AG04449 (cell line): ENCODE results near the gene CNPY3.
"Not testable (repeated sequence)": the region's sequence is repeated elsewhere in the genome, so short reads cannot be mapped to it uniquely, and the experiment has no call there.

Experiments
- CTCF ChIA-PET: fragments of 350-600 bp; formaldehyde crosslinking; extraction: SDS; loops from one replicate; lab custom pipeline; 2021; ENCODE audit warnings: antibody characterized with exemption; lab: Yijun Ruan, JAX
- POLR2A ChIA-PET: fragments of 400-600, 350-600 bp; formaldehyde crosslinking; extraction: SDS; loops from one replicate; lab custom pipeline; 2020; ENCODE audit warnings: antibody characterized with exemption, inconsistent platforms; lab: Yijun Ruan, JAX
- DNase-seq: peaks from one replicate; pipeline ENCODE4 v3.0.0-alpha.2; 2010; ENCODE audit warnings: low read depth, low spot score
- H3K4me3 ChIP-seq: 2 replicates; pipeline ENCODE4 v1.5.1; 2011; ENCODE audit warnings: low read depth, mild to moderate bottlenecking, control low read depth, low read length
- TF ChIP-seq, protein P1 (sequence below): IDR thresholded peaks from one replicate; pipeline ENCODE4 v1.5.1; 2011; ENCODE audit warnings: mild to moderate bottlenecking, moderate library complexity, low read length, control low read depth, inconsistent platforms; ENCODE audit not compliant: insufficient read depth; ENCODE audit errors: missing control alignments

The CNPY3 gene

DNA sequence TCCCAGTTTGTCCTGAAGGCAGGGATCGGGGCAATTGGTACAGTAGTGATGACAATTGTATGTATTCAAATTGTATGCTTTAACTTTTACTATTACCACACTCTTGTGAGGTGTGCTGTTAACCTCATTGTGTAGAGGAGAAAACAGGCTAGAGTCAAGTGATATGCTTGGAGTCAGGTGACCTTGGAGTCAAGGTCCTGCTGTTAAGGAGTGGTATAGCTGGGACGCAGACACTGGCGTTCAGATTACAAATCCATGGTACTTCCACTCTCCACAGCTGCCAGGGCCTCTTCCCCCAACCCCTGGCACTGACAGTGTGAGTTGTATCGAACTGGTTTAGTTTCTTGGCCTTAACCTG is 10.5 kb downstream of the CNPY3 start:
- ChIA-PET CTCF (no interaction called here), POLR2A (no interaction called here)
- no peak overlapping the region for H3K4me3 ChIP-seq
- TF ChIP-seq, protein P1, sequence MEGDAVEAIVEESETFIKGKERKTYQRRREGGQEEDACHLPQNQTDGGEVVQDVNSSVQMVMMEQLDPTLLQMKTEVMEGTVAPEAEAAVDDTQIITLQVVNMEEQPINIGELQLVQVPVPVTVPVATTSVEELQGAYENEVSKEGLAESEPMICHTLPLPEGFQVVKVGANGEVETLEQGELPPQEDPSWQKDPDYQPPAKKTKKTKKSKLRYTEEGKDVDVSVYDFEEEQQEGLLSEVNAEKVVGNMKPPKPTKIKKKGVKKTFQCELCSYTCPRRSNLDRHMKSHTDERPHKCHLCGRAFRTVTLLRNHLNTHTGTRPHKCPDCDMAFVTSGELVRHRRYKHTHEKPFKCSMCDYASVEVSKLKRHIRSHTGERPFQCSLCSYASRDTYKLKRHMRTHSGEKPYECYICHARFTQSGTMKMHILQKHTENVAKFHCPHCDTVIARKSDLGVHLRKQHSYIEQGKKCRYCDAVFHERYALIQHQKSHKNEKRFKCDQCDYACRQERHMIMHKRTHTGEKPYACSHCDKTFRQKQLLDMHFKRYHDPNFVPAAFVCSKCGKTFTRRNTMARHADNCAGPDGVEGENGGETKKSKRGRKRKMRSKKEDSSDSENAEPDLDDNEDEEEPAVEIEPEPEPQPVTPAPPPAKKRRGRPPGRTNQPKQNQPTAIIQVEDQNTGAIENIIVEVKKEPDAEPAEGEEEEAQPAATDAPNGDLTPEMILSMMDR, result no peak
- no peak for DNase-seq

DNA sequence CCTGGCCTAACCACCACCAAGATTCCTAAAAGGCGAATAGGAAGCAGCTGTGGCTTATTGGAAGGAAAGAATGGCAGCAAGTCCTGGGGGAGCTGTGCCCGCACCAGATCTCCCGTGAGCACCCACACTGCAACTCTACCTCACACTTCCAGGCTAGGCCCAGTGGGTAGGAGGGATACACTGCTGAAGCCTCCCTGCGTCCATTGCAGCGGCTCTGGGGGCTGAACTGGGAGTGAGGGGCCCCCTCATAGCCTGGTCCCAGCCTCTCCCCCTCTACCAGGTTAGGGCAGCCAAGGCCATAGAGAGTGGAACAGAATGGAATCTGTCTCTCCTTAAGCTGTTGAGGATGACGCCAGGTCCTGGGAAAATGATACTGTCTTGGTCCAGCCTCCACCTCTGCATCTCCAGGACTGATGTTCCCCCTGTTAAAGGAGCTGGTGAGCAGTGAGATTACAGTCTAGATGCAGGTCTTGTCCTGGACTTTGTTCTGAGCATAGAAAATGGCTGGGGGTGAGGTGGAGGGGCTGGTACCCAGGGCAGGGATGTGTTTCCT is 11.3 kb downstream of the CNPY3 start:
- ChIA-PET POLR2A (interaction anchor here (1.2 kb wide), 1 partner anchor 11 kb away, joined by 3 read pairs; no protein-coding TSS in a partner anchor), CTCF (interaction anchor here (0.6 kb wide), 1 partner anchor 10 kb away, joined by 3 read pairs; no protein-coding TSS in a partner anchor)

GRCh38 chr6:42941356-42941755 is 12.1 kb downstream of the CNPY3 start:
- POLR2A ChIA-PET, result interaction anchor here (1.2 kb wide), 1 partner anchor 12 kb away, joined by 3 read pairs; no protein-coding TSS in a partner anchor
- DNase-seq, H3K4me3 ChIP-seq: not testable (repeated sequence)
- CTCF ChIA-PET, result interaction anchor here (0.6 kb wide), 1 partner anchor 11 kb away, joined by 3 read pairs; no protein-coding TSS in a partner anchor

More for the DNA sequence above, 11.3 kb downstream of the CNPY3 start:
- TF ChIP-seq, protein P1, result no peak
- no peak for DNase-seq
- no peak overlapping the region for H3K4me3 ChIP-seq

DNA sequence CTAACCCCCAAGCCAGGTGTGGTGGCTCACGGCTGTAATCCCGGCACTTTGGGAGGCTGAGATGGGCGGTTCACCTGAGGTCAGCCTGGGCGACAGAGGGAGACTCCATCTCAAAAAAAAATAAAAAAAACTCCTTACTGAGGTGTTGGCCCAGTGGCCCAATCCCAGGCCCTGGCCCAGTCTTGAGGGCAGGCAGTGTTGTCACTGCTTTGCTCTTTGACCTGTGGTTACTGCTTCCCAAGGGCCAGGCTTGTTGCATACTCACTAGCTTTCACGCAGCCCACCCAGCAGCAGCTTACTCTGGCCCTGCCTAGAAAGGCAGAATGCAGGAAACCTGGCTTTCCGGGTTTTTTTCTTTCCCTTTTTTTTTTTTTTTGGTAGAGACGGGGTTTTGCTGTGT is 13.2 kb downstream of the CNPY3 start:
- TF ChIP-seq, protein P1, result no peak
- ChIA-PET CTCF (no interaction called here), POLR2A (no interaction called here)
- H3K4me3 ChIP-seq, result no peak overlapping the region
- DNase-seq, result no peak

DNA sequence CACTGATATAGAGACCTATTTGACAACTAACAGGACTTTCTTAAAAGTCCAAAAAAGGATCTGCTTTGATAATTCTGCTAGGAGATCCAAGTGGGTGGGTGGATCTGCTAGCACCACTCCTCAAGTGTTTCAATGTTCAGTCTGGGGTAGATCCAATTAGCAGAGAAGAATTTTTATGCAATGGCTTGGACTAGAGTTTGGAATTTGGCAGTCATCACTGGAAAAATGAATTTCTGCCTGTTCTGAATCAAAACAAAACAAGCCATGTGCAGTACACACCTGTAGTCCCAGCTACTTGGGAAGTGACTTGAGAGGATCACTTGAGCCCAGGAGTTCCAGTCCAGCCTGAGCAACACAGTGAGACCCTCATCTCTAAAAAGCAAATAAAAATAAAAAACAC is 18.7 kb downstream of the CNPY3 start:
- no peak overlapping the region for H3K4me3 ChIP-seq
- POLR2A ChIA-PET, result no interaction called here
- TF ChIP-seq, protein P1, result no peak
- CTCF ChIA-PET, result no interaction called here
- no peak for DNase-seq

- TF ChIP-seq, protein P1, result no peak
- no peak for DNase-seq
- ChIA-PET CTCF (interaction anchor here (1.3 kb wide), 1 partner anchor 9 kb away, joined by 5 read pairs; no protein-coding TSS in a partner anchor), POLR2A (no interaction called here)
- H3K4me3 ChIP-seq, result no peak overlapping the region
These were observed 23.1 kb downstream of the CNPY3 start for GRCh38 chr6:42952389-42952788.

- H3K4me3 ChIP-seq, POLR2A ChIA-PET, DNase-seq, CTCF ChIA-PET: not testable (repeated sequence)
These were observed 25.1 kb downstream of the CNPY3 start for GRCh38 chr6:42954405-42954804.
